GM12878 (cell line): Measurements from ENCODE around the gene TTLL1. TPM values are rescaled to one million over a fixed set of nuclear protein-coding genes. Genes with fewer than 3 reads are reported as not detected.
"Not testable (repeated sequence)": the region's sequence is repeated elsewhere in the genome, so short reads cannot be mapped to it uniquely, and the experiment has no call there.

Experiments used
- ATAC-seq: fragments of 200-7000 bp; cut with Tn5 transposase; 3 replicates; pipeline ENCODE4 v1.9.1; 2020; ENCODE audit warnings: mild to moderate bottlenecking, moderate library complexity
- BruUV-seq: library from RNA; stranded (reverse); fragments of 400-500 nt; replicated peaks from 2 replicates; lab custom pipeline; 2021; lab: Mats Ljungman, UMichigan
- CTCF ChIA-PET: fragments of 300-600 bp; sonication (Branson Sonifier 250); formaldehyde crosslinking; extraction: SDS; loops from one replicate; lab custom pipeline; 2021; ENCODE audit warnings: inconsistent platforms; lab: Yijun Ruan, JAX
- POLR2A ChIA-PET: fragments of 350-600 bp; formaldehyde crosslinking; extraction: SDS; loops from one replicate; lab custom pipeline; 2021; ENCODE audit warnings: inconsistent platforms; lab: Charles Lee
- RAD21 ChIA-PET: fragments of 300-600 bp; sonication (Branson Sonifier 250); formaldehyde crosslinking; loops from one replicate; lab custom pipeline; 2023; ENCODE audit warnings: antibody characterized with exemption; ENCODE audit not compliant: unreplicated experiment; lab: Charles Lee
- SMC1A ChIA-PET: fragments of 300-600 bp; sonication (Branson Sonifier 250); formaldehyde crosslinking; loops from one replicate; lab custom pipeline; 2023; ENCODE audit not compliant: unreplicated experiment, uncharacterized antibody; lab: Charles Lee
- DNase-seq: peaks from one replicate; pipeline ENCODE4 v3.0.0-alpha.2; 2011; ENCODE audit warnings: low read depth, low spot score
- FAIRE-seq: peaks from 3 replicates; lab custom pipeline; 2011; peaks lifted over from hg19 to GRCh38; lab: Jason Lieb, UNC
- H2AFZ ChIP-seq: 2 replicates; pipeline ENCODE4 v1.6.0; 2011; ENCODE audit warnings: low read depth, low read length, control low read depth; ENCODE audit not compliant: control insufficient read depth
- H3K27ac ChIP-seq: 2 replicates; pipeline ENCODE4 v1.5.1; 2011; ENCODE audit warnings: control low read depth; ENCODE audit not compliant: control insufficient read depth, insufficient read depth
- H3K27me3 ChIP-seq, 2 experiments: replicated peaks in 1 of 2; 2 replicates each; pipeline versions ENCODE4 v1.6.0 to v1.6.1; 2011; ENCODE audit warnings: low read length in 1 of 2; ENCODE audit not compliant: control insufficient read depth in 2 of 2, insufficient read depth in 2 of 2
- H3K36me3 ChIP-seq, 2 experiments: 2 replicates each; pipeline ENCODE4 v1.5.1; 2011; ENCODE audit warnings: low read length in 1 of 2; ENCODE audit not compliant: control insufficient read depth in 2 of 2, insufficient read depth in 2 of 2
- H3K4me1 ChIP-seq: 2 replicates; pipeline ENCODE4 v1.6.1; 2011; ENCODE audit warnings: mild to moderate bottlenecking, low read length, moderate library complexity, mixed read lengths; ENCODE audit not compliant: control insufficient read depth, insufficient read depth
- H3K4me2 ChIP-seq: 2 replicates; pipeline ENCODE4 v1.6.0; 2011; ENCODE audit warnings: control low read depth; ENCODE audit not compliant: control insufficient read depth, insufficient read depth
- H3K4me3 ChIP-seq: fragments of 200-600 bp; sonication (generic); 2 replicates; pipeline ENCODE4 v1.5.1; 2016
- H3K79me2 ChIP-seq: 2 replicates; pipeline ENCODE4 v1.6.0; 2011; ENCODE audit warnings: low read length; ENCODE audit not compliant: control insufficient read depth, insufficient read depth
- H3K9ac ChIP-seq: 2 replicates; pipeline ENCODE4 v1.8.0; 2011; ENCODE audit warnings: low read length, control low read depth, mixed read lengths; ENCODE audit not compliant: control insufficient read depth, insufficient read depth
- H3K9me3 ChIP-seq: replicated peaks from 3 replicates; pipeline ENCODE4 v1.5.1; 2011; ENCODE audit warnings: mild to moderate bottlenecking, low read length; ENCODE audit not compliant: control insufficient read depth, insufficient read depth
- H4K20me1 ChIP-seq: 2 replicates; pipeline ENCODE4 v1.6.0; 2011; ENCODE audit not compliant: control insufficient read depth, insufficient read depth
- BRCA1 ChIP-seq: IDR thresholded peaks from 2 replicates; pipeline ENCODE4 v1.6.1; 2011; ENCODE audit warnings: low read depth, low read length, improper control_type of control experiment
- JUND ChIP-seq: IDR thresholded peaks from 2 replicates; pipeline ENCODE4 v1.6.1; 2012; ENCODE audit warnings: low read depth, mild to moderate bottlenecking, low read length, improper control_type of control experiment, moderate library complexity
- MLLT1 ChIP-seq: fragments of 450-650 bp; IDR thresholded peaks from 2 replicates; pipeline ENCODE4 v1.6.1; 2016; ENCODE audit warnings: mild to moderate bottlenecking
- TARDBP ChIP-seq: IDR thresholded peaks from 2 replicates; pipeline ENCODE4 v1.6.1; 2016; ENCODE audit warnings: borderline replicate concordance
- WGBS: methylation state at CpG from one replicate; pipeline ENCODE4 v1.1.6; 2016; ENCODE audit warnings: low lambda C conversion rate; ENCODE audit not compliant: insufficient replicate concordance, insufficient coverage; ENCODE audit errors: missing lambda C conversion rate; 5-methylcytosine and 5-hydroxymethylcytosine counted together
- in situ Hi-C: fragments of 300-500 bp; cut with MboI; formaldehyde crosslinking; loops from 9 replicates; pipeline ENCODE4 v1.14.3; 2018; ENCODE audit warnings: mixed read lengths
- intact Hi-C: fragments of 100-400 bp; cut with micrococcal nuclease; formaldehyde crosslinking; loops from one replicate; pipeline ENCODE4 v1.14.2; 2022; ENCODE audit not compliant: unreplicated experiment
- polyA plus RNA-seq, 11 experiments: library from polyadenylated mRNA; depleted of rRNA in 4 of 11; unstranded in 6 of 11; stranded (reverse) in 5 of 11; fragments of >200 nt; fragmentation: Nextera tagmentation in 4 of 11; fragmentation: Illumina TruSeq in 1 of 11; extraction: Ambion mirVana in 4 of 11; extraction: Trizol in 1 of 11; gene quantifications; 1 replicate in 1 of 11; 2 replicates in 10 of 11; pipeline versions ENCODE4 v1.2.1 to v1.2.3, GENCODE V29; 2011 to 2016; ENCODE audit warnings: inconsistent platforms in 2 of 11, missing spikeins in 2 of 11, low read depth in 1 of 11
- total RNA-seq, 4 experiments: library from RNA; depleted of rRNA in 3 of 4; stranded (reverse); fragments of >200 nt in 3 of 4; fragmentation: Illumina TruSeq in 1 of 4; extraction: Trizol in 1 of 4; gene quantifications; 2 replicates each; pipeline versions ENCODE4 v1.2.1 to v1.2.3, GENCODE V29; 2013 to 2021

The TTLL1 gene
- total and polyA plus RNA-seq, 10 of the 15 experiments (the other 5 are each of a cell fraction or from before 2014, with no cell fraction given): 0.39 to 4.8 (median 3.2) TPM

DNA sequence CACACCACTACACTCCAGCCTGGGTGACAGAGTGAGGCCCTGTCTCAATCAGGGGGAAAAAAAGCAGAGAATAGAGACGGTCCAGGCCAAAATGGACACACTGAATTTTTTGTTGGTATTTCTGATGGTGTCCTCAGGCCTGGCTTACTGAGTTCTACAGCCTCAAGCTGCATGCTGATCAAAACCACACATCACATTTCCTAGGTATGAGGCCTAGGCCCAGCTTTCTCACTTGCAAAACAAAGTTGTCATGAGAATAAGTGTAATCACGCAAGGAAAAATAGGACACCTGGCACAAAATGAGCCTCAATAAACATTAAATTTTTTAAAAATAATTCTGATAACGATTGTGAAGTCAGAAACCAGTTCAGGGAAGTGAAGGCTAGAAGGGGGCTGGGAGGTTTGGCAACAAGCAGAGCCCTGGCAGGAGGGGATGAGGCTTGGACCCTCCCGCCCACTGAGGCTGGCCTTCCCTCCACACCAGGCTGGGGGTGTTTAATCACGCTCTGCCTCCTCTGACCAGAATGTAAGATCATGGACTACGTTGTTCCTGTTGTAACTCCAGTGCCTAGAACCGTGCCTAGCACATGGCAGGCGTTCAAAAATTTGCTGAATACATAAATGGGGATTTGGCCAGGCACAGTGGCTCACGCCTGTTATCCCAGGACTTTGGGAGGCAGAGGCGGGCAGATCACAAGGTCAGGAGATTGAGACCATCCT, 92.4 kb downstream of the TTLL1 start:
- peaks cover 73% of the 10 kb centered on the region for H3K4me1 ChIP-seq
- ATAC-seq: no peak
- H3K4me2 ChIP-seq: peak overlapping the region; percentile 18; the same call in 1 of the 2 replicates
- no peaks in the 10 kb centered on the region for H4K20me1 ChIP-seq
- no peak overlapping the region for H3K4me3 ChIP-seq
- H3K36me3 ChIP-seq: peaks cover 2 to 9% of the 10 kb centered on the region in 2 experiments; a peak in 3 of 4 replicates
- WGBS: 68% methylated on average over 10 of the region's 10 CpGs
- H3K79me2 ChIP-seq: peaks cover 94% of the 10 kb centered on the region
- peaks cover 5% of the 10 kb centered on the region for H3K9me3 ChIP-seq
- H3K27ac ChIP-seq: peak overlapping the region; percentile 19; the same call in 1 of the 2 replicates
- TF ChIP-seq MLLT1 (no peak), JUND (no peak), BRCA1 (no peak), TARDBP (no peak)
- CTCF ChIA-PET: no interaction called here
- no peak overlapping the region for H3K9ac ChIP-seq
- POLR2A ChIA-PET: interaction anchor here (0.7 kb wide), 2 partner anchors 18 to 1269 kb away, joined by 3 to 4 read pairs; no protein-coding TSS in a partner anchor
- in situ Hi-C loops (no loop called here), intact Hi-C loops (no loop called here)
- DNase-seq: no peak
- no peak for FAIRE-seq
- RAD21 ChIA-PET: no interaction called here
- BruUV-seq: no TSS peak
- H3K27me3 ChIP-seq: no peaks in the 10 kb centered on the region
- SMC1A ChIA-PET: interaction anchor here (1.7 kb wide), 1 partner anchor 17 kb away, joined by 7 read pairs; no protein-coding TSS in a partner anchor
- H2AFZ ChIP-seq: no peak overlapping the region

DNA sequence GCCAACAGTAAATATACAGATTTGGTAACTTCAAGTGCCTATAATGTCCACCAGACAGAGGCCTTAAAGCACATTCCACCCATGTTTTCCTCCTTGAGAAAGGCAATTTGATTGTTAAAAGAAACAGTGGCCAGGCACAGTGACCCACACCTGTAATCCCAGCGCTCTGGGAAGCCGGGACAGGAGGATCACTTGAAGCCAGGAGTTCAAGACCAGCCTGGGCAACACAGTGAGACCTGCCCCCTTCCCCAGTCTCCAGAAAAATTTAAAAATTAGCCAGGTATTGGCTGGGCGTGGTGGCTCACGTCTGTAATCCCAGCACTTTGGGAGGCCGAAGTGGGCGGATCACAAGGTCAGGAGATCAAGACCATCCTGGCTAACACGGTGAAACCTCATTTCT, 93.5 kb downstream of the TTLL1 start:
- in situ Hi-C loops, H4K20me1 ChIP-seq, H3K9ac ChIP-seq, H3K27me3 ChIP-seq, H3K9me3 ChIP-seq, ATAC-seq, H2AFZ ChIP-seq, intact Hi-C loops, BruUV-seq, H3K36me3 ChIP-seq, FAIRE-seq, DNase-seq, H3K4me2 ChIP-seq: not testable (repeated sequence)
- Histone ChIP-seq H3K4me3 (peak overlapping the region; percentile 18; the same call in 1 of the 2 replicates), H3K79me2 (peaks cover 93% of the 10 kb centered on the region), H3K4me1 (peaks cover 66% of the 10 kb centered on the region), H3K27ac (peak overlapping the region; percentile 66)
- ChIA-PET POLR2A (interaction anchor here (0.7 kb wide), 3 partner anchors 12 to 81 kb away, joined by 3 to 4 read pairs (median 3); no protein-coding TSS in a partner anchor), CTCF (interaction anchor here (0.7 kb wide), 1 partner anchor 38 kb away, joined by 3 read pairs; no protein-coding TSS in a partner anchor), RAD21 (interaction anchor here (0.7 to 1.0 kb wide), 3 partner anchors 18 to 50 kb away, joined by 3 to 6 read pairs (median 4); partner anchors contain the start of gene PACSIN2), SMC1A (interaction anchor here (1.0 to 1.8 kb wide), 4 partner anchors 9 to 18 kb away, joined by 3 to 6 read pairs (median 5); no protein-coding TSS in a partner anchor)
- WGBS: 93% methylated on average over 7 of the region's 7 CpGs
